ENCODE measurements around the gene C1QTNF2. TPM values are rescaled to one million over a fixed set of nuclear protein-coding genes. Genes with fewer than 3 reads are reported as not detected.
"Not testable (repeated sequence)": the region's sequence is repeated elsewhere in the genome, so short reads cannot be mapped to it uniquely, and the experiment has no call there.

C1QTNF2 gene
- polyA plus RNA-seq, 3 donors: not detected

DNA sequence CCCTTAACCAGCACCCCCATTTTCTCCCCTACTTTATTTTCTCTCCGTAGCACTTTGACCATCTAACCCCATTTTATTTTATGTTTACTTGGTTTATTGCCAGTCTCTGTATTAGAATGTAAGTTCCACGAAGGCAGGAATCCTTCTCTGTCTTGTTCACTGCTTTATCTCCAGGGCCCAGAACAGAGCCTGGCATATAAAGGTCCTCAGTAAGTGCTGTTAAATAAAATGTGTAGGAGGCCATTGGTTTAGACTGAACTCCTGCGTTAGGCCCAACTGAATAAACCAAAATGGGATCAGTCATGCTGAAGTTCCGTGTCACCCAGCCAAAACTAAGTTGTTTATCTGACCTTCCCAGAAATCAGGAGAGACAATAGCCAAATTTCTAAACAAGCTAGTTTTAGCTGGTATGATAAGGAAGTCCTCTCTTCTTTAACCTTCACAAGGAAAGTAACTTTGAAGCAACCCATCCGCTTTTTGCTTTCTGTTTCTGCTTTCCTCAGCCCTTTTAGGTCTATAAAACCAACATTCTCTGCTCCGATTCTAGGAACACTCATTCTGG lies 29.0 kb downstream of the C1QTNF2 start:
- H3K4me1 Mint-ChIP-seq: peaks cover 2% of the 10 kb centered on the region
- Histone ChIP-seq H3K36me3 (replicated peaks in 1 of 2; ENCODE audit: control insufficient read depth in 1 of 2, insufficient read depth in 2 of 2, low read length in 2 of 2) (no peaks in the 10 kb centered on the region), H3K9ac (ENCODE audit: insufficient read depth, low read length, poor library complexity, severe bottlenecking) (no peak overlapping the region), H3K9me3 (replicated peaks in 1 of 2; ENCODE audit: control insufficient read depth in 1 of 2, insufficient read depth in 1 of 2, low read length in 2 of 2) (no peaks in the 10 kb centered on the region), H3K79me2 (ENCODE audit: insufficient read depth, low read length) (no peaks in the 10 kb centered on the region), H4K20me1 (ENCODE audit: insufficient read depth, low read length) (no peaks in the 10 kb centered on the region), H3K4me3 (replicated peaks in 1 of 3; ENCODE audit: low read depth in 2 of 3, low read length in 3 of 3) (no peak overlapping the region), H2AFZ (ENCODE audit: insufficient read depth, low read depth, low read length, poor library complexity, severe bottlenecking) (no peak overlapping the region), H3K27me3 (ENCODE audit: control insufficient read depth in 2 of 2, insufficient read depth in 2 of 2, low read length in 2 of 2) (no peaks in the 10 kb centered on the region), H3K27ac (ENCODE audit: low read depth in 1 of 2, low read length in 2 of 2) (no peak overlapping the region), H3K4me2 (replicated peaks; ENCODE audit: extremely low read depth, low read length, poor library complexity, severe bottlenecking) (no peak overlapping the region), H3K4me1 (ENCODE audit: control insufficient read depth in 1 of 2, insufficient read depth in 2 of 2, low read length in 2 of 2) (no peaks in the 10 kb centered on the region)
- intact Hi-C loops (cut with micrococcal nuclease): loop anchor here in 1 of 2 donors (10.0 kb wide), 1 partner anchor 97 kb away; no protein-coding TSS in a partner anchor
- TF ChIP-seq CTCF (IDR thresholded peaks at IDR 0.05): no peak
- WGBS (ENCODE audit: insufficient coverage): no CpG with 5 or more reads among the region's 6 CpGs
- H3K27me3 Mint-ChIP-seq (ENCODE audit: low read depth in 3 of 3): peaks cover 0 to 6% (median 4%) of the 10 kb centered on the region in 3 donors
- peaks cover 0 to 3% (median 0%) of the 10 kb centered on the region in 7 donors for H3K9me3 Mint-ChIP-seq
- no peak for DNase-seq
- H3K36me3 Mint-ChIP-seq: no peaks in the 10 kb centered on the region
- no peak overlapping the region for H3K27ac Mint-ChIP-seq
- no peak overlapping the region for H3K4me3 Mint-ChIP-seq

DNA sequence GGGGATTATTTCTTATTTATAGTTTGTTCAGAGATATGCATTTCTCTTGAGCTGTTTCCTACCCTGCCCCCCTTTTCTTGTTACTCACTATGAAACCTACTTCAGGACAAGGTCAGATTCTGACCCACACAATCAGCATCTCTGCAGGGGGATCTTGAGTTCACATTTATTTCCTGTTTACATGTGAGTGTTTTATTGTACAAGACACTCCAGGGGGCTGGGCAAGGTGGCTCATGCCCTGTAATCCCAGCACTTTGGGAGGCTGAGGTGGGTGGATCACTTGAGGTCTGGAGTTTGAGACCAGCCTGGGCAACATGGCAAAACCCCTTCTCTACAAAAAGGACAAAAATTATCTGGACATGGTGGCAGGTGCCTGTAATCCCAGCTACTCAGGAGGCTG lies 29.9 kb downstream of the C1QTNF2 start:
- not testable (repeated sequence) for H3K4me2 ChIP-seq (replicated peaks; ENCODE audit: extremely low read depth, low read length, poor library complexity, severe bottlenecking); H3K9me3 ChIP-seq (replicated peaks in 1 of 2; ENCODE audit: control insufficient read depth in 1 of 2, insufficient read depth in 1 of 2, low read length in 2 of 2); H3K27ac Mint-ChIP-seq; H3K36me3 Mint-ChIP-seq; H3K27ac ChIP-seq (ENCODE audit: low read depth in 1 of 2, low read length in 2 of 2); H3K9ac ChIP-seq (ENCODE audit: insufficient read depth, low read length, poor library complexity, severe bottlenecking); H3K4me3 ChIP-seq (replicated peaks in 1 of 3; ENCODE audit: low read depth in 2 of 3, low read length in 3 of 3); H4K20me1 ChIP-seq (ENCODE audit: insufficient read depth, low read length); H3K4me1 ChIP-seq (ENCODE audit: control insufficient read depth in 1 of 2, insufficient read depth in 2 of 2, low read length in 2 of 2); H3K4me1 Mint-ChIP-seq; H2AFZ ChIP-seq (ENCODE audit: insufficient read depth, low read depth, low read length, poor library complexity, severe bottlenecking); H3K36me3 ChIP-seq (replicated peaks in 1 of 2; ENCODE audit: control insufficient read depth in 1 of 2, insufficient read depth in 2 of 2, low read length in 2 of 2); H3K9me3 Mint-ChIP-seq; DNase-seq; H3K27me3 ChIP-seq (ENCODE audit: control insufficient read depth in 2 of 2, insufficient read depth in 2 of 2, low read length in 2 of 2); H3K4me3 Mint-ChIP-seq; H3K79me2 ChIP-seq (ENCODE audit: insufficient read depth, low read length); H3K27me3 Mint-ChIP-seq (ENCODE audit: low read depth in 3 of 3)
- intact Hi-C loops (cut with micrococcal nuclease): loop anchor here in 1 of 2 donors (10.0 kb wide), 1 partner anchor 96 kb away; no protein-coding TSS in a partner anchor

All from CD14-positive monocyte (primary cell).